WTC11 (cell line): ENCODE measurements around the gene FCN3. TPM values are rescaled to one million over a fixed set of nuclear protein-coding genes. Genes with fewer than 3 reads are reported as not detected.

Source experiments
- ATAC-seq: fragments of 200-7000 bp; cut with Tn5 transposase; 2 replicates; pipeline ENCODE4 v1.10.0; 2021; ENCODE audit warnings: mild to moderate bottlenecking, moderate library complexity
- CTCF ChIA-PET: fragments of 300-600 bp; sonication (Branson Sonifier 250); formaldehyde crosslinking; loops from one replicate; lab custom pipeline; 2021; ENCODE audit warnings: antibody characterized with exemption; lab: Charles Lee
- POLR2A ChIA-PET: fragments of 350-600 bp; sonication (Branson Sonifier 250); formaldehyde crosslinking; loops from one replicate; lab custom pipeline; 2021; ENCODE audit warnings: antibody characterized with exemption; lab: Charles Lee
- DNase-seq: peaks from one replicate; pipeline ENCODE4 v3.0.0; 2021; ENCODE audit warnings: low spot score
- H3K27ac Mint-ChIP-seq: 2 replicates; pipeline ENCODE4 v1.8.0; 2021; ENCODE audit warnings: mixed read lengths
- H3K27me3 Mint-ChIP-seq: 2 replicates; pipeline ENCODE4 v1.8.0; 2021; ENCODE audit warnings: low read depth, mild to moderate bottlenecking, moderate library complexity, mixed read lengths
- H3K36me3 Mint-ChIP-seq: 2 replicates; pipeline ENCODE4 v1.8.0; 2021; ENCODE audit warnings: mixed read lengths
- H3K4me1 Mint-ChIP-seq: 2 replicates; pipeline ENCODE4 v1.8.0; 2022; ENCODE audit warnings: mixed read lengths
- H3K4me3 Mint-ChIP-seq: 2 replicates; pipeline ENCODE4 v1.8.0; 2021; ENCODE audit warnings: mild to moderate bottlenecking, moderate library complexity, mixed read lengths
- H3K9me3 Mint-ChIP-seq: 2 replicates; pipeline ENCODE4 v1.8.0; 2021; ENCODE audit warnings: mixed read lengths
- EMX1 ChIP-seq: fragments of 250-450 bp; sonication (Bioruptor Pico); IDR thresholded peaks from 2 replicates; pipeline ENCODE4 v1.8.0; 2021; ENCODE audit warnings: mild to moderate bottlenecking
- FOXP1 ChIP-seq: sonication (generic); formaldehyde crosslinking; IDR thresholded peaks from 2 replicates; pipeline ENCODE4 v1.8.0; 2022; ENCODE audit warnings: missing genetic modification reagents, mild to moderate bottlenecking, moderate library complexity, borderline replicate concordance
- RELA ChIP-seq: sonication (generic); formaldehyde crosslinking; IDR thresholded peaks from 2 replicates; pipeline ENCODE4 v1.8.1; 2022; ENCODE audit warnings: missing genetic modification reagents, mild to moderate bottlenecking, borderline replicate concordance
- TCF7 ChIP-seq: sonication (generic); formaldehyde crosslinking; IDR thresholded peaks from 2 replicates; pipeline ENCODE4 v1.8.0; 2022; ENCODE audit warnings: mild to moderate bottlenecking, low read depth, missing genetic modification reagents, moderate library complexity
- TP53 ChIP-seq: sonication (generic); formaldehyde crosslinking; IDR thresholded peaks from 2 replicates; pipeline ENCODE4 v1.8.1; 2023; ENCODE audit warnings: mild to moderate bottlenecking, missing genetic modification reagents
- ZBTB43 ChIP-seq: sonication (generic); formaldehyde crosslinking; IDR thresholded peaks from 2 replicates; pipeline ENCODE4 v1.8.1; 2023; ENCODE audit warnings: mild to moderate bottlenecking, missing genetic modification reagents
- ZNF263 ChIP-seq: sonication (generic); formaldehyde crosslinking; IDR thresholded peaks from 2 replicates; pipeline ENCODE4 v1.8.1; 2022; ENCODE audit warnings: low read depth, mild to moderate bottlenecking, moderate library complexity, missing genetic modification reagents
- ZNF423 ChIP-seq: fragments of 250-450 bp; sonication (Bioruptor Pico); IDR thresholded peaks from 2 replicates; pipeline ENCODE4 v2.1.2; 2022; ENCODE audit warnings: mild to moderate bottlenecking, moderate library complexity
- total RNA-seq: library from RNA; stranded (reverse); gene quantifications from 3 replicates; pipeline ENCODE4 v1.2.3, GENCODE V29; 2021
- TF ChIP-seq, protein P1 (sequence below): sonication (generic); formaldehyde crosslinking; IDR thresholded peaks from 2 replicates; pipeline ENCODE4 v1.8.0; 2022; ENCODE audit warnings: mild to moderate bottlenecking, missing genetic modification reagents
- TF ChIP-seq, protein P2 (sequence below): sonication (generic); formaldehyde crosslinking; IDR thresholded peaks from 2 replicates; pipeline ENCODE4 v1.8.0; 2022; ENCODE audit warnings: mild to moderate bottlenecking, missing genetic modification reagents
- TF ChIP-seq, protein P3 (sequence below): sonication (generic); formaldehyde crosslinking; IDR thresholded peaks from 2 replicates; pipeline ENCODE4 v1.8.1; 2023; ENCODE audit warnings: mild to moderate bottlenecking, missing genetic modification reagents
- TF ChIP-seq, protein P4 (sequence below): fragments of 200-600 bp; IDR thresholded peaks from 2 replicates; pipeline ENCODE4 v1.8.0; 2022; ENCODE audit warnings: antibody characterized with exemption

Gene FCN3
- total RNA-seq, 1 experiment from 2014 or later: 0.98 TPM

GRCh38 chr1:27333717-27334279 is 40.8 kb downstream of the FCN3 start:
- ATAC-seq (no peak), DNase-seq (no peak)
- Mint-ChIP-seq H3K4me3 (no peak overlapping the region), H3K27me3 (peaks cover under 1% of the 10 kb centered on the region; the same call in 1 of the 2 replicates), H3K9me3 (no peaks in the 10 kb centered on the region), H3K27ac (no peak overlapping the region)
- CTCF ChIA-PET: interaction anchor here (1.2 to 5.4 kb wide), 8 partner anchors 8 to 223 kb away, joined by 3 to 70 read pairs (median 10); partner anchors contain the start of gene SYTL1
- TF ChIP-seq FOXP1 (CRISPR knock-in tag): peak; percentile 14; the same call in 1 of the 2 replicates
- TF ChIP-seq RELA (CRISPR knock-in tag): no peak
- no peak for TF ChIP-seq TP53 (CRISPR knock-in tag)
- TF ChIP-seq, all 79 proteins: peak for 1
- POLR2A ChIA-PET: interaction anchor here (1.4 to 3.4 kb wide), 2 partner anchors 8 to 18 kb away, joined by 4 to 8 read pairs; partner anchors contain the start of gene SYTL1
- peaks cover under 1% of the 10 kb centered on the region; the same call in 1 of the 2 replicates for H3K4me1 Mint-ChIP-seq
- peaks cover 21% of the 10 kb centered on the region for H3K36me3 Mint-ChIP-seq

GRCh38 chr1:27332536-27333281 is 41.9 kb downstream of the FCN3 start:
- H3K27me3 Mint-ChIP-seq: no peaks in the 10 kb centered on the region; the same call in 1 of the 2 replicates
- H3K9me3 Mint-ChIP-seq: no peaks in the 10 kb centered on the region
- H3K4me3 Mint-ChIP-seq: no peak overlapping the region
- DNase-seq (peak; percentile 80), ATAC-seq (peak; percentile 92)
- no peaks in the 10 kb centered on the region for H3K4me1 Mint-ChIP-seq
- no peak overlapping the region; the same call in 1 of the 2 replicates for H3K27ac Mint-ChIP-seq
- CTCF ChIA-PET: interaction anchor here (0.6 to 5.4 kb wide), 41 partner anchors 8 to 330 kb away, joined by 3 to 70 read pairs (median 5); partner anchors contain the start of genes CD164L2, MAP3K6 and SYTL1
- peaks cover 21% of the 10 kb centered on the region for H3K36me3 Mint-ChIP-seq
- POLR2A ChIA-PET: interaction anchor here (1.2 to 3.4 kb wide), 4 partner anchors 9 to 19 kb away, joined by 3 to 8 read pairs (median 4); partner anchors contain the start of gene SYTL1
- no peak for TF ChIP-seq ZNF423
- TF ChIP-seq, protein P1, sequence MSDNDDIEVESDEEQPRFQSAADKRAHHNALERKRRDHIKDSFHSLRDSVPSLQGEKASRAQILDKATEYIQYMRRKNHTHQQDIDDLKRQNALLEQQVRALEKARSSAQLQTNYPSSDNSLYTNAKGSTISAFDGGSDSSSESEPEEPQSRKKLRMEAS (CRISPR knock-in tag): no peak
- TF ChIP-seq ZBTB43 (CRISPR knock-in tag): no peak
- TF ChIP-seq, protein P2, sequence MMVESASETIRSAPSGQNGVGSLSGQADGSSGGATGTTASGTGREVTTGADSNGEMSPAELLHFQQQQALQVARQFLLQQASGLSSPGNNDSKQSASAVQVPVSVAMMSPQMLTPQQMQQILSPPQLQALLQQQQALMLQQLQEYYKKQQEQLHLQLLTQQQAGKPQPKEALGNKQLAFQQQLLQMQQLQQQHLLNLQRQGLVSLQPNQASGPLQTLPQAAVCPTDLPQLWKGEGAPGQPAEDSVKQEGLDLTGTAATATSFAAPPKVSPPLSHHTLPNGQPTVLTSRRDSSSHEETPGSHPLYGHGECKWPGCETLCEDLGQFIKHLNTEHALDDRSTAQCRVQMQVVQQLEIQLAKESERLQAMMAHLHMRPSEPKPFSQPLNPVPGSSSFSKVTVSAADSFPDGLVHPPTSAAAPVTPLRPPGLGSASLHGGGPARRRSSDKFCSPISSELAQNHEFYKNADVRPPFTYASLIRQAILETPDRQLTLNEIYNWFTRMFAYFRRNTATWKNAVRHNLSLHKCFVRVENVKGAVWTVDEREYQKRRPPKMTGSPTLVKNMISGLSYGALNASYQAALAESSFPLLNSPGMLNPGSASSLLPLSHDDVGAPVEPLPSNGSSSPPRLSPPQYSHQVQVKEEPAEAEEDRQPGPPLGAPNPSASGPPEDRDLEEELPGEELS (CRISPR knock-in tag): no peak
- 0 out of 2 replicates have a peak, but pooled peaks have one; percentile 18 for TF ChIP-seq EMX1 (CRISPR knock-in tag)
- TF ChIP-seq, protein P3, sequence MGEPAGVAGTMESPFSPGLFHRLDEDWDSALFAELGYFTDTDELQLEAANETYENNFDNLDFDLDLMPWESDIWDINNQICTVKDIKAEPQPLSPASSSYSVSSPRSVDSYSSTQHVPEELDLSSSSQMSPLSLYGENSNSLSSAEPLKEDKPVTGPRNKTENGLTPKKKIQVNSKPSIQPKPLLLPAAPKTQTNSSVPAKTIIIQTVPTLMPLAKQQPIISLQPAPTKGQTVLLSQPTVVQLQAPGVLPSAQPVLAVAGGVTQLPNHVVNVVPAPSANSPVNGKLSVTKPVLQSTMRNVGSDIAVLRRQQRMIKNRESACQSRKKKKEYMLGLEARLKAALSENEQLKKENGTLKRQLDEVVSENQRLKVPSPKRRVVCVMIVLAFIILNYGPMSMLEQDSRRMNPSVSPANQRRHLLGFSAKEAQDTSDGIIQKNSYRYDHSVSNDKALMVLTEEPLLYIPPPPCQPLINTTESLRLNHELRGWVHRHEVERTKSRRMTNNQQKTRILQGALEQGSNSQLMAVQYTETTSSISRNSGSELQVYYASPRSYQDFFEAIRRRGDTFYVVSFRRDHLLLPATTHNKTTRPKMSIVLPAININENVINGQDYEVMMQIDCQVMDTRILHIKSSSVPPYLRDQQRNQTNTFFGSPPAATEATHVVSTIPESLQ: no peak
- no peak for TF ChIP-seq TCF7
- TF ChIP-seq, protein P4, sequence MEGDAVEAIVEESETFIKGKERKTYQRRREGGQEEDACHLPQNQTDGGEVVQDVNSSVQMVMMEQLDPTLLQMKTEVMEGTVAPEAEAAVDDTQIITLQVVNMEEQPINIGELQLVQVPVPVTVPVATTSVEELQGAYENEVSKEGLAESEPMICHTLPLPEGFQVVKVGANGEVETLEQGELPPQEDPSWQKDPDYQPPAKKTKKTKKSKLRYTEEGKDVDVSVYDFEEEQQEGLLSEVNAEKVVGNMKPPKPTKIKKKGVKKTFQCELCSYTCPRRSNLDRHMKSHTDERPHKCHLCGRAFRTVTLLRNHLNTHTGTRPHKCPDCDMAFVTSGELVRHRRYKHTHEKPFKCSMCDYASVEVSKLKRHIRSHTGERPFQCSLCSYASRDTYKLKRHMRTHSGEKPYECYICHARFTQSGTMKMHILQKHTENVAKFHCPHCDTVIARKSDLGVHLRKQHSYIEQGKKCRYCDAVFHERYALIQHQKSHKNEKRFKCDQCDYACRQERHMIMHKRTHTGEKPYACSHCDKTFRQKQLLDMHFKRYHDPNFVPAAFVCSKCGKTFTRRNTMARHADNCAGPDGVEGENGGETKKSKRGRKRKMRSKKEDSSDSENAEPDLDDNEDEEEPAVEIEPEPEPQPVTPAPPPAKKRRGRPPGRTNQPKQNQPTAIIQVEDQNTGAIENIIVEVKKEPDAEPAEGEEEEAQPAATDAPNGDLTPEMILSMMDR: peak; percentile 88
- TF ChIP-seq ZNF263: no peak
- no peak for TF ChIP-seq TP53 (CRISPR knock-in tag)
